Endodermal cell (in vitro differentiated cells): ENCODE measurements around the gene OTOF. TPM values are rescaled to one million over a fixed set of nuclear protein-coding genes. Genes with fewer than 3 reads are reported as not detected.

Experiments
- DNase-seq: peaks from one replicate; pipeline ENCODE4 v3.0.0-alpha.2; 2017
- H3K27ac ChIP-seq: 2 replicates; pipeline ENCODE4 v1.5.1; 2013; ENCODE audit warnings: mild to moderate bottlenecking, low read depth, low read length, moderate library complexity
- H3K27me3 ChIP-seq: 2 replicates; pipeline ENCODE4 v1.6.1; 2013; ENCODE audit warnings: mild to moderate bottlenecking, low read length, moderate library complexity; ENCODE audit not compliant: insufficient read depth, control insufficient read depth, poor library complexity, severe bottlenecking
- H3K36me3 ChIP-seq: 2 replicates; pipeline ENCODE4 v1.7.0; 2013; ENCODE audit warnings: mild to moderate bottlenecking, low read length, moderate library complexity; ENCODE audit not compliant: control insufficient read depth, insufficient read depth
- H3K4me1 ChIP-seq: one replicate; pipeline ENCODE4 v1.7.0; 2013; ENCODE audit warnings: low read length; ENCODE audit not compliant: control insufficient read depth, insufficient read depth
- H3K4me3 ChIP-seq: 2 replicates; pipeline ENCODE4 v1.5.1; 2013; ENCODE audit warnings: mild to moderate bottlenecking, low read length, moderate library complexity
- H3K9ac ChIP-seq: 2 replicates; pipeline ENCODE4 v1.6.1; 2013; ENCODE audit warnings: mild to moderate bottlenecking, low read length, moderate library complexity; ENCODE audit not compliant: poor library complexity, severe bottlenecking; ENCODE audit errors: extremely low read depth
- H3K9me3 ChIP-seq: 2 replicates; pipeline ENCODE4 v1.6.1; 2013; ENCODE audit warnings: mild to moderate bottlenecking, low read length, moderate library complexity; ENCODE audit not compliant: control insufficient read depth
- H3K27ac Mint-ChIP-seq: 2 replicates; pipeline ENCODE4 v1.8.0; 2020; ENCODE audit warnings: mixed read lengths
- H3K27me3 Mint-ChIP-seq: 2 replicates; pipeline ENCODE4 v1.8.0; 2021; ENCODE audit warnings: mild to moderate bottlenecking, mixed read lengths; ENCODE audit not compliant: insufficient read depth
- H3K36me3 Mint-ChIP-seq: 2 replicates; pipeline ENCODE4 v1.8.0; 2020; ENCODE audit warnings: low read depth, mixed read lengths
- H3K4me1 Mint-ChIP-seq: 2 replicates; pipeline ENCODE4 v1.8.0; 2020; ENCODE audit warnings: mixed read lengths
- H3K4me3 Mint-ChIP-seq: 2 replicates; pipeline ENCODE4 v1.8.0; 2020; ENCODE audit warnings: mild to moderate bottlenecking, moderate library complexity, mixed read lengths
- H3K9me3 Mint-ChIP-seq: 2 replicates; pipeline ENCODE4 v1.8.0; 2020; ENCODE audit warnings: mild to moderate bottlenecking, mixed read lengths
- CTCF ChIP-seq: fragments of 200-600 bp; sonication (generic); conservative IDR thresholded peaks from 2 replicates; pipeline ENCODE4 v1.5.0; 2021; ENCODE audit warnings: antibody characterized with exemption, mild to moderate bottlenecking
- WGBS, 2 experiments: methylation state at CpG; one replicate each; pipeline versions ENCODE4 v1.1.5 to v1.1.7; 2013; ENCODE audit warnings: missing lambda C conversion rate in 2 of 2, mixed read lengths in 1 of 2; ENCODE audit not compliant: insufficient coverage in 1 of 2, insufficient read length in 1 of 2; 5-methylcytosine and 5-hydroxymethylcytosine counted together
- total RNA-seq, 2 donors: library from RNA; stranded (reverse); fragmentation: NEBNext Ultra II Directional in 1 of 2; extraction: Animal tissue kit (Norgen Biotek cat#: 25700) in 1 of 2; gene quantifications; 2 replicates in 1 of 2; 3 replicates in 1 of 2; pipeline ENCODE4 v1.2.1, GENCODE V29; 2021

The OTOF gene
- total RNA-seq, 2 donors from 2014 or later, result 1.1 to 1.2 TPM

GRCh38 chr2:26486789-26487188 is 8.9 kb upstream of the OTOF start:
- Histone ChIP-seq H3K27ac (no peak overlapping the region), H3K4me1 (no peaks in the 10 kb centered on the region), H3K9me3 (no peaks in the 10 kb centered on the region), H3K27me3 (no peaks in the 10 kb centered on the region), H3K4me3 (no peak overlapping the region), H3K36me3 (no peaks in the 10 kb centered on the region), H3K9ac (no peak overlapping the region)
- Mint-ChIP-seq H3K4me3 (no peak overlapping the region), H3K4me1 (no peaks in the 10 kb centered on the region), H3K36me3 (no peaks in the 10 kb centered on the region), H3K27me3 (peaks cover 2% of the 10 kb centered on the region), H3K9me3 (no peaks in the 10 kb centered on the region), H3K27ac (no peak overlapping the region)
- no peak for DNase-seq
- TF ChIP-seq CTCF, result no peak
- 92 to 100% methylated on average over 1 to 3 of the region's 3 CpGs for WGBS, 2 experiments

DNA sequence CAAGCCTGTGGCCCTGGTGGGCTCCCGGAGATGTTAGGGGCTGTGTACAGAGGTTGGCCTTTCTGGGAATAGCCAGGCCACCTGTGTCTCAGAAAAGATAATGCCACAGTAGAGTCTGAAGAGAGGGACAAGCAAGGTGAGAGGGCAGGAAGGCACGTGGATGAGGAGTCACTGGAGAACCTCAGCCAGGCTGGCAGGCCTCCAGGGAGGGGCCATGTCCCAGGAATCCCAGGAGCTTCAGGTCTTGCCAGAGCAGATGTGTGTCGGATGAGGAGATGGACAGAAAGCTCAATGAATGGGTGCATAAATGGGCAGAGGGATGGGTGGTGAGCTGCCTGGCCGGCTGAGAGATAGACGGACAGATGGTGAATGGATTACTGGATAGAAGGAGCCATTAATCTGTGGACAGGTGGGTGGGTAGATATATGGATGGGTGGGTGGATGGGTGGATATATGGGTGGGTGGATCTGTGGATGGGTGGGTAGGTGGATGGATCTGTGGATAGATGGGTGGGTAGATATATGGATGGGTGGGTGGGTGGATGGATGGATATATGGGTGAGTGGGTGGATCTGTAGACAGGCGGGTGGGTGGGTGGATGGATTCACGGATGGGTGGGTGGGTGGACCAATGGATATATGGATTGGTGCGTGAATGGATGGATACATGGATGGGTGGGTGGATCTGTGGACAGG is 7.9 kb upstream of the OTOF start:
- Histone ChIP-seq H3K36me3 (no peaks in the 10 kb centered on the region), H3K4me3 (no peak overlapping the region), H3K9ac (no peak overlapping the region), H3K9me3 (no peaks in the 10 kb centered on the region), H3K27me3 (no peaks in the 10 kb centered on the region), H3K27ac (no peak overlapping the region), H3K4me1 (no peaks in the 10 kb centered on the region)
- Mint-ChIP-seq H3K36me3 (no peaks in the 10 kb centered on the region), H3K4me1 (no peaks in the 10 kb centered on the region), H3K4me3 (no peak overlapping the region), H3K9me3 (no peaks in the 10 kb centered on the region), H3K27ac (no peak overlapping the region), H3K27me3 (peaks cover 2% of the 10 kb centered on the region)
- TF ChIP-seq CTCF, result no peak
- no peak for DNase-seq
- WGBS, 2 experiments, result 91 to 93% methylated on average over 8 of the region's 8 CpGs

- DNase-seq, result no peak
- WGBS, 2 experiments, result 89 to 100% methylated on average over 1 to 2 of the region's 2 CpGs
- TF ChIP-seq CTCF, result no peak
Observed at GRCh38 chr2:26485099-26485498, 7.2 kb upstream of the OTOF start.

More at GRCh38 chr2:26485099-26485498, 7.2 kb upstream of the OTOF start:
- no peak overlapping the region for H3K27ac ChIP-seq
- no peaks in the 10 kb centered on the region for H3K36me3 ChIP-seq
- H3K4me3 ChIP-seq, result no peak overlapping the region
- H3K36me3 Mint-ChIP-seq, result no peaks in the 10 kb centered on the region
- H3K4me1 ChIP-seq, result no peaks in the 10 kb centered on the region
- H3K4me3 Mint-ChIP-seq, result no peak overlapping the region
- H3K9me3 Mint-ChIP-seq, result no peaks in the 10 kb centered on the region
- H3K9me3 ChIP-seq, result no peaks in the 10 kb centered on the region
- no peak overlapping the region for H3K9ac ChIP-seq
- no peak overlapping the region for H3K27ac Mint-ChIP-seq
- H3K27me3 ChIP-seq, result no peaks in the 10 kb centered on the region
- peaks cover 2% of the 10 kb centered on the region for H3K27me3 Mint-ChIP-seq
- H3K4me1 Mint-ChIP-seq, result no peaks in the 10 kb centered on the region
